ENCODE measurements around the gene SEPTIN7. TPM values are rescaled to one million over a fixed set of nuclear protein-coding genes. Genes with fewer than 3 reads are reported as not detected.
A peak's percentile ranks its signal among the peaks of the same experiment; 100 is the strongest.
"Not testable (repeated sequence)": the region's sequence is repeated elsewhere in the genome, so short reads cannot be mapped to it uniquely, and the experiment has no call there.

The SEPTIN7 gene
- polyA plus RNA-seq, result 1,000 to 10,000 TPM in 1 of 3 donors, 100 to 1,000 TPM in 2; 794 to 1,103 (median 966) TPM

- Mint-ChIP-seq H3K27me3 (ENCODE audit: low read depth in 3 of 3) (peaks cover 17 to 31% (median 21%) of the 10 kb centered on the region in 3 donors), H3K4me1 (peaks cover 50 to 55% of the 10 kb centered on the region in 2 donors), H3K4me3 (peak within 1 kb of the TSS; percentile 90 to 98 (median 97)), H3K36me3 (no peaks in the 10 kb centered on the region), H3K27ac (peak within 1 kb of the TSS; percentile 95 to 99 (median 98)), H3K9me3 (no peaks in the 10 kb centered on the region)
- DNase-seq, result peak; percentile 98 to 99 (median 99)
Measured at GRCh38 chr7:35800718-35801391, at the start of gene SEPTIN7. SEPTIN7 (plus strand) TSS chr7:35801057; CDS start chr7:35801210, 153 bp downstream.

- peaks cover 0 to 3% (median 3%) of the 10 kb centered on the region in 3 donors for H3K36me3 Mint-ChIP-seq
- H3K27ac Mint-ChIP-seq, result no peak overlapping the region
- no peak overlapping the region for H3K4me3 Mint-ChIP-seq
- H3K4me1 Mint-ChIP-seq, result no peaks in the 10 kb centered on the region
- no peaks in the 10 kb centered on the region for H3K9me3 Mint-ChIP-seq
- no peak for DNase-seq
- H3K27me3 Mint-ChIP-seq (ENCODE audit: low read depth in 3 of 3), result peaks cover 0 to 2% (median 2%) of the 10 kb centered on the region in 3 donors
Measured at GRCh38 chr7:35752742-35753141, 48.1 kb upstream of the SEPTIN7 start.

- Mint-ChIP-seq H3K36me3 (peaks cover 0 to 3% (median 3%) of the 10 kb centered on the region in 3 donors), H3K27me3 (ENCODE audit: low read depth in 3 of 3) (peaks cover 0 to 5% (median 2%) of the 10 kb centered on the region in 3 donors), H3K9me3 (no peaks in the 10 kb centered on the region), H3K4me1 (peaks cover 8 to 11% of the 10 kb centered on the region in 2 donors), H3K4me3 (no peak overlapping the region), H3K27ac (no peak overlapping the region)
- DNase-seq, result no peak
Measured at GRCh38 chr7:35753761-35754603, 46.9 kb upstream of the SEPTIN7 start.

GRCh38 chr7:35754741-35755140, 46.1 kb upstream of the SEPTIN7 start:
- H3K27me3 Mint-ChIP-seq (ENCODE audit: low read depth in 3 of 3), result peaks cover 2 to 5% (median 3%) of the 10 kb centered on the region in 3 donors
- H3K4me3 Mint-ChIP-seq, result no peak overlapping the region
- DNase-seq, result no peak
- no peak overlapping the region for H3K27ac Mint-ChIP-seq
- H3K4me1 Mint-ChIP-seq, result peaks cover 8 to 11% of the 10 kb centered on the region in 2 donors
- no peaks in the 10 kb centered on the region for H3K9me3 Mint-ChIP-seq
- H3K36me3 Mint-ChIP-seq, result peaks cover 0 to 3% (median 3%) of the 10 kb centered on the region in 3 donors

- Mint-ChIP-seq H3K9me3 (no peaks in the 10 kb centered on the region), H3K4me3 (no peak overlapping the region), H3K27me3 (ENCODE audit: low read depth in 3 of 3) (peaks cover 2 to 5% (median 3%) of the 10 kb centered on the region in 3 donors), H3K36me3 (peaks cover 0 to 3% (median 0%) of the 10 kb centered on the region in 3 donors), H3K27ac (peak overlapping the region in 1 of 6 donors; percentile 20), H3K4me1 (peaks cover 8 to 11% of the 10 kb centered on the region in 2 donors)
- DNase-seq, result no peak
Measured at GRCh38 chr7:35755711-35756110, 45.1 kb upstream of the SEPTIN7 start.

- H3K27me3 Mint-ChIP-seq (ENCODE audit: low read depth in 3 of 3), result not testable (repeated sequence)
Measured at GRCh38 chr7:35756453-35756852, 44.4 kb upstream of the SEPTIN7 start.

GRCh38 chr7:35757574-35757973, 43.3 kb upstream of the SEPTIN7 start:
- H3K36me3 Mint-ChIP-seq, result no peaks in the 10 kb centered on the region
- H3K27ac Mint-ChIP-seq, result no peak overlapping the region
- no peak overlapping the region for H3K4me3 Mint-ChIP-seq
- peaks cover 2 to 3% (median 3%) of the 10 kb centered on the region in 3 donors for H3K27me3 Mint-ChIP-seq (ENCODE audit: low read depth in 3 of 3)
- H3K4me1 Mint-ChIP-seq, result peaks cover 8 to 11% of the 10 kb centered on the region in 2 donors
- H3K9me3 Mint-ChIP-seq, result no peaks in the 10 kb centered on the region
- DNase-seq, result no peak

More at GRCh38 chr7:35756453-35756852, 44.4 kb upstream of the SEPTIN7 start:
- H3K4me1 Mint-ChIP-seq, result peaks cover 8 to 11% of the 10 kb centered on the region in 2 donors
- DNase-seq, H3K9me3 Mint-ChIP-seq, H3K36me3 Mint-ChIP-seq, H3K4me3 Mint-ChIP-seq: not testable (repeated sequence)
- peak overlapping the region in 1 of 6 donors; percentile 38 for H3K27ac Mint-ChIP-seq

- Mint-ChIP-seq H3K27ac (peak overlapping the region in 1 of 6 donors; percentile 26), H3K9me3 (no peaks in the 10 kb centered on the region), H3K27me3 (ENCODE audit: low read depth in 3 of 3) (peaks cover 2 to 3% (median 3%) of the 10 kb centered on the region in 3 donors), H3K4me1 (peaks cover 8 to 11% of the 10 kb centered on the region in 2 donors), H3K36me3 (no peaks in the 10 kb centered on the region), H3K4me3 (no peak overlapping the region)
- DNase-seq, result peak; percentile 19 to 24 (median 23)
Measured at GRCh38 chr7:35758421-35758820, 42.4 kb upstream of the SEPTIN7 start.

- H3K36me3 Mint-ChIP-seq, result no peaks in the 10 kb centered on the region
- no peak overlapping the region for H3K27ac Mint-ChIP-seq
Measured at GRCh38 chr7:35760143-35760745, 40.6 kb upstream of the SEPTIN7 start.

GRCh38 chr7:35761871-35762677, 38.8 kb upstream of the SEPTIN7 start:
- no peaks in the 10 kb centered on the region for H3K36me3 Mint-ChIP-seq
- H3K27me3 Mint-ChIP-seq (ENCODE audit: low read depth in 3 of 3), result peaks cover 3 to 6% (median 3%) of the 10 kb centered on the region in 3 donors
- H3K9me3 Mint-ChIP-seq, result no peaks in the 10 kb centered on the region
- peaks cover 8 to 11% of the 10 kb centered on the region in 2 donors for H3K4me1 Mint-ChIP-seq
- H3K4me3 Mint-ChIP-seq, result no peak overlapping the region
- DNase-seq, result no peak
- H3K27ac Mint-ChIP-seq, result no peak overlapping the region

More at GRCh38 chr7:35760143-35760745, 40.6 kb upstream of the SEPTIN7 start:
- H3K27me3 Mint-ChIP-seq (ENCODE audit: low read depth in 3 of 3), result peaks cover 2 to 3% (median 3%) of the 10 kb centered on the region in 3 donors
- H3K4me1 Mint-ChIP-seq, result peaks cover 8 to 11% of the 10 kb centered on the region in 2 donors
- H3K9me3 Mint-ChIP-seq, result no peaks in the 10 kb centered on the region
- H3K4me3 Mint-ChIP-seq, result no peak overlapping the region
- DNase-seq, result no peak

- H3K27ac Mint-ChIP-seq, result no peak overlapping the region
- H3K9me3 Mint-ChIP-seq, result no peaks in the 10 kb centered on the region
- no peak overlapping the region for H3K4me3 Mint-ChIP-seq
- H3K27me3 Mint-ChIP-seq (ENCODE audit: low read depth in 3 of 3), result peaks cover 3% of the 10 kb centered on the region in 3 donors
- H3K36me3 Mint-ChIP-seq, result peaks cover 0 to 4% (median 0%) of the 10 kb centered on the region in 3 donors
- peaks cover 8 to 11% of the 10 kb centered on the region in 2 donors for H3K4me1 Mint-ChIP-seq
- DNase-seq, result no peak
Measured at GRCh38 chr7:35762781-35763180, 38.1 kb upstream of the SEPTIN7 start.

GRCh38 chr7:35768346-35768745, 32.5 kb upstream of the SEPTIN7 start:
- DNase-seq, result no peak
- Mint-ChIP-seq H3K4me1 (no peaks in the 10 kb centered on the region), H3K4me3 (no peak overlapping the region), H3K36me3 (peaks cover 0 to 4% (median 0%) of the 10 kb centered on the region in 3 donors), H3K27me3 (ENCODE audit: low read depth in 3 of 3) (peaks cover 0 to 4% (median 3%) of the 10 kb centered on the region in 3 donors), H3K27ac (no peak overlapping the region), H3K9me3 (no peaks in the 10 kb centered on the region)

GRCh38 chr7:35771776-35772175, 29.1 kb upstream of the SEPTIN7 start:
- Mint-ChIP-seq H3K9me3 (no peaks in the 10 kb centered on the region), H3K27ac (no peak overlapping the region), H3K27me3 (ENCODE audit: low read depth in 3 of 3) (peaks cover 0 to 4% (median 0%) of the 10 kb centered on the region in 3 donors), H3K36me3 (peaks cover 0 to 4% (median 0%) of the 10 kb centered on the region in 3 donors), H3K4me1 (no peaks in the 10 kb centered on the region), H3K4me3 (no peak overlapping the region)
- DNase-seq, result no peak

Measured in immature natural killer cell (primary cell).